Suprapubic skin (tissue), 4 donors: Measurements from ENCODE around the gene ABCB11. TPM values are rescaled to one million over a fixed set of nuclear protein-coding genes. Genes with fewer than 3 reads are reported as not detected.

Source experiments
- DNase-seq, 2 donors: peaks; one replicate each; pipeline ENCODE4 v3.0.0-alpha.2; 2019; ENCODE audit warnings: low spot score in 2 of 2
- H3K27ac ChIP-seq: fragments of 200-600 bp; sonication (generic); one replicate; pipeline ENCODE4 v1.5.1; 2019
- H3K27me3 ChIP-seq: fragments of 200-600 bp; sonication (generic); one replicate; pipeline ENCODE4 v1.5.1; 2019
- H3K36me3 ChIP-seq: fragments of 200-600 bp; sonication (generic); one replicate; pipeline ENCODE4 v1.5.1; 2019
- H3K4me1 ChIP-seq: fragments of 200-600 bp; sonication (generic); one replicate; pipeline ENCODE4 v1.5.1; 2019
- H3K4me3 ChIP-seq: fragments of 200-600 bp; sonication (generic); one replicate; pipeline ENCODE4 v1.5.1; 2019; ENCODE audit warnings: mild to moderate bottlenecking
- H3K9me3 ChIP-seq: fragments of 200-600 bp; sonication (generic); one replicate; pipeline ENCODE4 v1.5.1; 2019
- EP300 ChIP-seq: sonication (generic); formaldehyde crosslinking; IDR thresholded peaks from one replicate; pipeline ENCODE4 v1.6.1; 2017; ENCODE audit warnings: antibody characterized with exemption
- POLR2A ChIP-seq, 2 donors: fragments of 450-650 bp; IDR thresholded peaks; one replicate each; pipeline ENCODE4 v1.6.1; 2017; ENCODE audit warnings: antibody characterized with exemption in 2 of 2, mild to moderate bottlenecking in 2 of 2, moderate library complexity in 2 of 2
- POLR2AphosphoS5 ChIP-seq, 3 donors: sonication (generic); formaldehyde crosslinking; IDR thresholded peaks; one replicate each; pipeline ENCODE4 v1.6.1; 2017; ENCODE audit warnings: antibody characterized with exemption in 3 of 3
- WGBS: methylation state at CpG from one replicate; pipeline ENCODE4 v1.1.5; 2018; 5-methylcytosine and 5-hydroxymethylcytosine counted together
- total RNA-seq, 4 donors: library from RNA; depleted of rRNA; stranded (reverse); fragments of >200 nt; gene quantifications; one replicate each; pipeline ENCODE4 v1.1.0, GENCODE V29; 2016
- TF ChIP-seq, protein P1 (sequence below), 2 donors: fragments of 200-600 bp in 1 of 2; fragments of 450-650 bp in 1 of 2; sonication (generic) in 1 of 2; IDR thresholded peaks; one replicate each; pipeline ENCODE4 v1.5.1; 2016 to 2019; ENCODE audit warnings: antibody characterized with exemption in 2 of 2, mild to moderate bottlenecking in 1 of 2, moderate library complexity in 1 of 2

ABCB11 gene
- total RNA-seq, 4 donors from 2014 or later: 0.21 to 1.7 (median 0.28) TPM

DNA sequence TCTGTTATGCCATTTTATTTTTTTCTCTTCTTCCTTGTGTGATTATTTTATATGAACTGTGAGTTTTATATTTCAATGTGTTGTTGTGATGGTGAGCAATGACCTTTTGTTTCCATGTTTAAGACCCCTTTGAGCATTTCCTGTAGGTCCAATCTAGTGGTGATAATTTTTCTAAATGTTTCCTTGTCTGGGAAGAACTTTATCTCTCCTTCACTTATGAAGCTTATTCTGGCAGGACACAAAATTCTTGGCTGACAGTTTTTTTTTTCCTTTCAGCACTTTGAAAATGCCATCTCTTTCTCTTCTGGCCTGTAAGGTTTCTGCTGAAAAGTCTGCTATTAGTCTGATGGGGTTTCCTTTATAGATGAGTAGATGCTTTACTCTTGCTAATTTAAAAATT lies 76.9 kb downstream of the ABCB11 start:
- Histone ChIP-seq H3K36me3 (no peaks in the 10 kb centered on the region), H3K27ac (no peak overlapping the region), H3K4me3 (no peak overlapping the region), H3K9me3 (no peaks in the 10 kb centered on the region), H3K4me1 (no peaks in the 10 kb centered on the region), H3K27me3 (no peaks in the 10 kb centered on the region)
- DNase-seq: no peak
- TF ChIP-seq POLR2AphosphoS5 (IDR thresholded peaks at IDR 0.05): no peak
- no peak for TF ChIP-seq EP300
- TF ChIP-seq POLR2A (IDR thresholded peaks at IDR 0.05): no peak
- TF ChIP-seq, protein P1, sequence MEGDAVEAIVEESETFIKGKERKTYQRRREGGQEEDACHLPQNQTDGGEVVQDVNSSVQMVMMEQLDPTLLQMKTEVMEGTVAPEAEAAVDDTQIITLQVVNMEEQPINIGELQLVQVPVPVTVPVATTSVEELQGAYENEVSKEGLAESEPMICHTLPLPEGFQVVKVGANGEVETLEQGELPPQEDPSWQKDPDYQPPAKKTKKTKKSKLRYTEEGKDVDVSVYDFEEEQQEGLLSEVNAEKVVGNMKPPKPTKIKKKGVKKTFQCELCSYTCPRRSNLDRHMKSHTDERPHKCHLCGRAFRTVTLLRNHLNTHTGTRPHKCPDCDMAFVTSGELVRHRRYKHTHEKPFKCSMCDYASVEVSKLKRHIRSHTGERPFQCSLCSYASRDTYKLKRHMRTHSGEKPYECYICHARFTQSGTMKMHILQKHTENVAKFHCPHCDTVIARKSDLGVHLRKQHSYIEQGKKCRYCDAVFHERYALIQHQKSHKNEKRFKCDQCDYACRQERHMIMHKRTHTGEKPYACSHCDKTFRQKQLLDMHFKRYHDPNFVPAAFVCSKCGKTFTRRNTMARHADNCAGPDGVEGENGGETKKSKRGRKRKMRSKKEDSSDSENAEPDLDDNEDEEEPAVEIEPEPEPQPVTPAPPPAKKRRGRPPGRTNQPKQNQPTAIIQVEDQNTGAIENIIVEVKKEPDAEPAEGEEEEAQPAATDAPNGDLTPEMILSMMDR (IDR thresholded peaks at IDR 0.05): no peak

DNA sequence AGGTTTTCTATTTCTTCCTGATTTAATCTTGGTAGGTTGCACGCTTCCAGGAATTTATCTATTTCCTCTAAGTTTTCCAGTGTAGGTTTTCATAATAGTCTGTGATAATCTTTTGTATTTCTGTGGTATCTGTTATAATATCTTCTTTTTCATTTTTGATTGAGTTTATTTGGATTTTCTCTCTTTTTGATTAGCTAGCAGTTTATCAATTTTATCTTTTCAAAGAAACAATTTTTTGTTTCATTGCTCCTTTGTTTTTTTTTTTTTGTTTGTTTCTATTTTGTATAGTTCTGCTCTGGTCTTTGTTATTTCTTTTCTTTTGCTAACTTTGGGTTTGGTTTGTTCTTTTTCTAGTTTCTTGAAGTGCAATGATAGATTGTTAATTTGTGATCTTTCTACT lies 78.7 kb downstream of the ABCB11 start:
- no peaks in the 10 kb centered on the region for H3K4me1 ChIP-seq
- DNase-seq: no peak
- H3K36me3 ChIP-seq: no peaks in the 10 kb centered on the region
- H3K27ac ChIP-seq: no peak overlapping the region
- 79% methylated on average over 1 of the region's 1 CpG for WGBS
- no peak overlapping the region for H3K4me3 ChIP-seq
- no peaks in the 10 kb centered on the region for H3K27me3 ChIP-seq
- TF ChIP-seq EP300 (no peak), POLR2A (IDR thresholded peaks at IDR 0.05) (no peak), POLR2AphosphoS5 (IDR thresholded peaks at IDR 0.05) (no peak)
- TF ChIP-seq, protein P1 (IDR thresholded peaks at IDR 0.05): no peak
- no peaks in the 10 kb centered on the region for H3K9me3 ChIP-seq

DNA sequence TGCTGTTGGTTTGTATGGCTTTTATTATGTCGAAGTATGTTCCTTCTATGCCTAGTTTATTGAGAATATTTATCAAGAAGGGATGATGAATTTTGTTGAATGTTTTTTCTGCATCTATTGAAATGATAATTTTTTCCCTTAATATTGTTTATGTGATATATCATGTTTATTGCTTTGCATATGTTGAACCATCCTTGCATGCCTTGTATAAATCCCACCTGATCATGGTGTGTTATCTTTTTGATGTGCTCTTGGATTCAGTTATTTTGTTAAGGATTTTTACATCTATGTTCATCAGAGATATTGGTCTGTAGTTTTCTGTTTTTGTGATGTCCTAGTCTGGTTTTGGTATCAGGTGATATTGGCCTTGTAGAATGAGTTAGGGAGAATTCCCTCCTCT lies 79.3 kb downstream of the ABCB11 start:
- H3K4me3 ChIP-seq: no peak overlapping the region
- H3K27ac ChIP-seq: no peak overlapping the region
- no peak for DNase-seq
- no peaks in the 10 kb centered on the region for H3K9me3 ChIP-seq
- no peaks in the 10 kb centered on the region for H3K27me3 ChIP-seq
- 91% methylated on average over 1 of the region's 1 CpG for WGBS
- no peaks in the 10 kb centered on the region for H3K36me3 ChIP-seq
- no peaks in the 10 kb centered on the region for H3K4me1 ChIP-seq
- TF ChIP-seq EP300: no peak
- TF ChIP-seq POLR2AphosphoS5 (IDR thresholded peaks at IDR 0.05): no peak
- TF ChIP-seq, protein P1 (IDR thresholded peaks at IDR 0.05): no peak
- TF ChIP-seq POLR2A (IDR thresholded peaks at IDR 0.05): no peak

DNA sequence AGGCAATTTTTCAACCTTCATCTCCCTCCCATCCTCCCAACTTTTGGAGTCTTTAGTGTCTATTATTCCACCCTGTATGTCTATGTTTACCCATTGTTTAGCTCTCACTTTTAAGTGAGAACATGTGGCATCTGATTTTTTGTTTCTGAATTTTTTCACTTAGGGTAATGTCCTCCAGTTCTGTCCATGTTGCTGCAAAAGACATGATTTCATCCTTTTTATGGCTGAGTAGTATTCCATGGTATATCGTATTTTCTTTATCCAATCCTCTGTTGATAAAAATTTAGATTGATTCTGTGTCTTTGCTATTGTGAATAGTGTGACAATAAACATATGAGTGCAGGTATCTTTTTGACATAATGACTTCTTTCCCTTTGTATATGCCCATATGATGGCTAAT lies 81.8 kb downstream of the ABCB11 start:
- 87% methylated on average over 1 of the region's 1 CpG for WGBS
- no peak overlapping the region for H3K4me3 ChIP-seq
- H3K9me3 ChIP-seq: no peaks in the 10 kb centered on the region
- TF ChIP-seq EP300 (no peak), POLR2AphosphoS5 (IDR thresholded peaks at IDR 0.05) (no peak), POLR2A (IDR thresholded peaks at IDR 0.05) (no peak)
- TF ChIP-seq, protein P1 (IDR thresholded peaks at IDR 0.05): no peak
- no peaks in the 10 kb centered on the region for H3K4me1 ChIP-seq
- H3K36me3 ChIP-seq: no peaks in the 10 kb centered on the region
- no peak overlapping the region for H3K27ac ChIP-seq
- DNase-seq: no peak
- no peaks in the 10 kb centered on the region for H3K27me3 ChIP-seq

DNA sequence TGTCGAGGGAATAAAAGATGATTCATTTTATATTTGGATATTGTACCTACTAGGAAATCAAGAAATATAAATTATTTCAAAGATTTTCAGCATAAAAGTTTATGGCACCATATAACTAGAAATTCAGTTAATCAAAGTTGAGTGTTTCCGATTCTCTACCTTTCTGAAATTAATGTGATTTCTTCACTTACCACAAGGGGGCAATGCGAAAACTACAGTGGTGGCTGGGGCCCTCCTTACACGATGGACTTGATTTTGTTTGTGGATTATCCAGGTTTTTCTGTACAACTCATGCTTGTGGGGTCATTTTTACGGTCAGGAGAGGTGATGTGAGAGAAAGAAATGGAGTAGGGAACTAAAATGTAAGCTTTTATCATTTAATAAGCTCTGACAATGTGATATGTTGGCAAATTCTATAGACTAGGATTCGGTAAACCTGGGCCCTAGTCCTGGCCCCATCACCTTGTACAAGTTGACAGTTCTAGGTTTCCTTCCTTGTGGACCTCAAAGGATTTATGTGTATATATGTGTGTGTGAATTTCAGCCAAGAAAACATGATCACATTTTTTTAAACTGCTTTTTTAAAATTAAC lies 82.4 kb downstream of the ABCB11 start:
- DNase-seq: no peak
- Histone ChIP-seq H3K4me1 (no peaks in the 10 kb centered on the region), H3K27me3 (no peaks in the 10 kb centered on the region), H3K4me3 (no peak overlapping the region), H3K9me3 (no peaks in the 10 kb centered on the region), H3K36me3 (no peaks in the 10 kb centered on the region), H3K27ac (no peak overlapping the region)
- 66% methylated on average over 6 of the region's 6 CpGs for WGBS
- TF ChIP-seq, protein P1 (IDR thresholded peaks at IDR 0.05): peak in 1 of 2 donors; percentile 38
- TF ChIP-seq POLR2AphosphoS5 (IDR thresholded peaks at IDR 0.05): no peak
